Measurements from ENCODE around the gene FEM1B.

FEM1B gene

DNA sequence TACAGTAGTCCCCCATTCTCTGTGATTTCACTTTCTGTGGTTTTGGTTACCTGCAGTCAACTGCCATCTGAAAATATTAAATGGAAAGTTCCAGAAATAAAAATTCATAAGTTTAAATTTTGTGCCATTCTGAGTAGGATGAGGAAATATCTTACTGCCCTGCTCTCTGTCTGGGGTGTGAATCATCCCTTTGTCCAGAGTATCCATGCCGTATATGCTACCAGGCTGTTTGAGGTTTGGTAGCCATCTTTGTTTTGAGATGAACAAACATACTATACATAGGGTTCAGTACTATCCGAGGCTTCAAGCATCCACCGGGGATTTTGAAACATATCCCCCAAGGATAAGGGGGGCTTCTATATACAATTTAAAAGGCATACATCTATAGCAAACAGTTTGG, 16.3 kb upstream of the FEM1B start:
- no peak for DNase-seq

DNA sequence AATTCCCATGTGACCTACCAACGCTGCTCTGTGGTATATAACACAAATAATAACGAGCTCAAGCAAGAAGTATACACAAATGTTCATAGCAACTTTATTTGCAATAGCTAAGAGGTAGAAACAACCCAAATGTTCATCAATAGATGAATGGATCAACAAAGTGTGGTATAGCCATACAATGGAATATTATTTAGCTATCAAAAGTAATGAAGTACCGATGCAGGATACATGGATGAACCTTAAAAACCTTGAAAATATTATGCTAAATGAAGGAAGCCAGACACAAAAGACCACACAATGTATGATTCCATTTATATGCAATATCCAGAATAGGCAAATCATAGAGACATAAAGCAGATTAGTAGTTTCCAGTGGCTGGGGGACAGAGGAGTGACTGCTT, 15.6 kb upstream of the FEM1B start:
- no peak for DNase-seq

DNA sequence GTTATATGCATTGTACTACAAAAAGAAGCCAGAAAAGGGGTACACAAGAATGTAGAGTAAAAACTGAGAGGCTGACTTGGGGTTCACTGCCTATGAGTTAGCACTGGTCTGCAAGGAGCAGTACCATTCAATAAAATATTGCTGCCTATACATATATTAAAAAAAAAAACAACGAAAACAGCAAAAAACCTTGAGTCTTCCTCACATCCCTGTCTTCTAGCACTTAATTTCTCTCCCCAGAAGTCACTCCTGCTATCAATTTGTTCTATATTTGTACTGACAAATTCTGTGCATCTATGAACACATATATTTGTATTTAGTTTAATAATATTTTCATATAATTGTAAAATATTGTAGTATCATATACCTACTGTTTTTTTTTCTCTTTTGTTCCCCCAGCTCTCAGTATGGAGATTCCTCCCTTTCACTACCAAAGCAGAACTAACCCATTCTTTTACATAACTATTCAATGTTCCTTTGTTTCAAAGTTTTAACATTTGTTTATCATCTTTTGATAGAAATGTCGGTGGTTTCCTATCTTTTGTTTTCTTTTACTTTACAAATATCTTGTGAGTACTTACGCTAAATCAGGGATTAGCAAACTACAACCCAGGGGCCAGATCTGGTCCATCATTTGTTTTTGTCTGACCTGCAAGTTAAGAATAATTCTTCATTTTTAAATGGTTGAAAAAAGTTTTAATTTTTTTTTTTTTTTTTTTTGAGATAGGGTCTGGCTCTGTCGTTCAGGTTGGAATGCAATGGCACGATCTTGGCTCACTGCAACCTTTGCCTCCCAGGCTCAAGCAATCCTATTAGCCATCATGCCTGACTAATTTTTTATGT, 14.8 kb upstream of the FEM1B start:
- no peak for DNase-seq

DNA sequence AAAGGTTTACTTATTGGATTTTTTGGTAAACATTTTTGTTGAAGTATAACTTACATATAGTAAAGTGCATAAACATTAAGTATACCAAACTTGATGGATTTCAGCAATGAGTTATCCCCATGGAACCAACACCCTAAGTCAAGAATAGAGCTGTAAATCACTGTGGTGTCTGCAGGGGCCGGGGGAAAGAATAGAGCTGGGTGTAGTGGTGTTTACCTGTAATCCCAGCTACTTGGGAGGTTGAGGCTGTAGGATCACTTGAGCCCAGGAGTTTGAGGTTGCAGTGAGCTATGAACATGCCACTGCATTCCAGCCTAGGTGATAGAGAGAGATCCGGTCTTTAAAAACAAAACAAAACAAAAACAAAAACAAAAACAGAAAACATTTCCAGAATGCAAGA, 13.3 kb upstream of the FEM1B start:
- DNase-seq: no peak

GRCh38 chr15:68265081-68265480, 12.5 kb upstream of the FEM1B start:
- DNase-seq: no peak

- no peak for DNase-seq
These were observed 11.9 kb upstream of the FEM1B start for GRCh38 chr15:68265674-68266073.

DNA sequence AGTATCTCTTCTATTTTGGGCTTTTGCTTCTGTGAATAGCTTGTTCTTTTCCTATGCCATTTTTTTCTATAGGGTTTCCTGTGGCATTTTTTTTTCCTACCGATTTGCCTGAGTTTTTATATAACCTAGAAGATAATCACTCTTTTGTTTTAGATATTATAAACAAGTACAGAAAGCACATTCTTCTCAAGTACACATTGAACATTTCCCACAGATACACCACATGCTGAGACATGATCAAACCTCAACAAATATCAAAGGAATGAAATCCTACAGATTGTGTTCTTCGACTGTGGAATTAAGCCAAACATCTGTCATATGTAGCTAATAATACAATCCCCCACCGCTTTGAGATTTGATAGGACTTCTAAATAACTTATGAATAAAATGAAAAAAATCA, 9.1 kb upstream of the FEM1B start:
- DNase-seq: no peak

- no peak for DNase-seq
These were observed 5.6 kb upstream of the FEM1B start for GRCh38 chr15:68271854-68272471.

- DNase-seq: no peak
These were observed 4.7 kb upstream of the FEM1B start for GRCh38 chr15:68272721-68273271.

DNA sequence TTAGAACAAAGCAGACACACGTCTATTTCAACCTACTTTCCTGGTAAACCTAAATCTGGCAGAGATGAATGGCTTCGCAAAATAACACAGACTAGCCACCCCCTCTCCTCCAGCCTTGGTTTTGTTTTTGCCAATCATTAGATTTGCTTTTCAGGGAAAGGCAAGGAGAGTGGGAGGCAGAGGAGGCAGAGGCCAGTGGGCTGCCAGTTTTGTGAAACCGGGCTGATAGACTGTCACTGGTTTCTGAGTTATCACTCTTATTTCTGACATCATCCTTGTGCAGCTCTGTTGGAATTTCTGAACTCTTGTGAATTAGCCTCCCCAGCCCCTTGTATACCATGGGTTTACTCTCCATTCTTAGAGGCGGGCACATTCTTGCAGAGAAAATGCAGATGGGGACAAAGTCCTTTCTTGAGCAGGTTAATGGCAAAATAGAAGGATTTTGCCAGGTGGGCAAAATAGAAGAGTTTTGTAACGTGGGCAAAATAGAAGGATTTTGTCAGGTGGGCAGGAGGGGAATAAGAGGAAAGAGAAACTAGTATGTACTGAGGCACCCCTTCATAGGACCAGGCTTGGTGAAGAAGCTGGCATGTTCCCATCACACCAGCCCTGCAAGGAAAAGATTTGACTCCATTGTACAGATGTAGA, 3.2 kb upstream of the FEM1B start:
- DNase-seq: no peak

GRCh38 chr15:68275165-68275746, 2.3 kb upstream of the FEM1B start:
- no peak for DNase-seq

DNA sequence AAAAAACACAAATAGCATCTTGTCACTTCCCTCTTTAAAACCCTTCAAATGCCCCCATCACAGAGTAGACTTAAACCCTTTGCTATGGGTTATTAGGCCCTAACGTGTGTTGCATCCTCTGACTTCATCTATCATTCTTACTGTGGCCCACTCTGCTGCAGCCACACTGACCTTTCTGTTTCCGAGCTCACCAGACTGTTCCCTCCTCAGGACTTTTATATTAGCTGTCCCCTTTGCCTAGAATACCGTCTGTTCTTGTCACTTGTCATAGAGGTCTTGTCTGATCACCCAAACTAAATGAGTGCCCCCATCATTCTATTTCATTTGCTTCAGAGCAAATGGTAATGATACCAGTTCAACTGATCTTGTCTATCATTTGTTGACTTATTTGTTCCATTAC, 877 bp upstream of the FEM1B start:
- no peak for DNase-seq

- DNase-seq: no peak
These were observed 378 bp upstream of the FEM1B start for GRCh38 chr15:68277131-68277602.

DNA sequence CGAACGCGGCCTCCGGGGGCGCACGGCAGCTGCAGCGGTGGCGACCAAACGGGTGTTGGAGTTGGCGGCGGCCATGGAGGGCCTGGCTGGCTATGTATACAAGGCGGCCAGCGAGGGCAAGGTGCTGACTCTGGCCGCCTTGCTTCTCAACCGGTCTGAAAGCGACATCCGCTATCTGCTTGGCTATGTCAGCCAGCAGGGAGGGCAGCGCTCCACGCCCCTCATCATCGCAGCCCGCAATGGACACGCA, 725 bp downstream of the FEM1B start:
- DNase-seq: peak; percentile 77

DNA sequence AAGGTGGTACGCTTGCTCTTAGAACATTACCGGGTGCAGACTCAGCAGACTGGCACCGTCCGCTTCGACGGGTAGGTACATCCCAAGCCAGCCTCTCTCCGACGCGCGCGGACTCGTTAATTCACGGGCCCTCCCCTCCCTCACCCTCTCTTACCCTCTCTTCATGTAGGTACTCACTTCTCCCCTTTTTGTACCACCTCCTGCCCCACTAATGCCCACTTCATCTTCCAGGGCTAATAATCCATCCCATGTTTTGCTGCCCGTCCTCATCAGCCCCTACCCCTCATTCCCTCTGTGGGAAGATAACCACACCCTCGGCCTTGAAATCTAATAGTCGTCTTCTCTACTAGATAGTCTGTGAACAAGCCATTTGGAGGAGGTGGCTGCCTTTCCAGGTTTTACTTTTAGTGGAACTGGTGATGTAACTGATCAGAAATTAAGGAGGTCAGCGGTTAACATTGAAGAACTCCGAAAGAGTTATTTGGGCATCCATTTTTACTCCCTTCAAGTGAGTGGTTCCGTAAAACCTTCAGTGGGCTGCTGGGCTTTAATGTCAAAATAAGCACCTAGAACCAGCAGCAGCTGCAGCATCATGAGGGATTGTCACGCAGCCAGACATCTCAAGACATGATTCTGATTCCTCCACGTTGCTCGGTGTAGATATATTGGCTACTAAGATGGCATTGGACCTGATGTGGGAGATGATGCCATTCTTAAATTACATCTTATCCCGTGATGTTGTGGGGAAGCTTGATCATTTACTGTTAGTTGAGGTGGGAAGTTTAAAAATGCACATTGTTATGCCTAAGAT, 1.3 kb downstream of the FEM1B start:
- no peak for DNase-seq

GRCh38 chr15:68279779-68280753, 2.5 kb downstream of the FEM1B start:
- no peak for DNase-seq

- DNase-seq: no peak
These were observed 3.5 kb downstream of the FEM1B start for GRCh38 chr15:68281008-68281407.

- no peak for DNase-seq
These were observed 5.9 kb downstream of the FEM1B start for GRCh38 chr15:68283401-68283800.

- no peak for DNase-seq
These were observed 7.2 kb downstream of the FEM1B start for GRCh38 chr15:68284616-68285258.

GRCh38 chr15:68285259-68285980, 7.9 kb downstream of the FEM1B start:
- DNase-seq: no peak

Measured in activated CD4-positive, alpha-beta T cell treated with anti-CD3 and anti-CD28 coated beads, Interleukin-2, amount 50 U/mL, for 1 hour (primary cell).